HG03575 (cell line): ENCODE measurements around the gene BOC.

Experiments used
- ATAC-seq: cut with Tn5 transposase; IDR thresholded peaks from one replicate; pipeline ENCODE4 v1.9.1; 2021; ENCODE audit not compliant: unreplicated experiment, insufficient number of reproducible peaks, low FRiP score; ENCODE audit errors: extremely low read depth

The BOC gene

DNA sequence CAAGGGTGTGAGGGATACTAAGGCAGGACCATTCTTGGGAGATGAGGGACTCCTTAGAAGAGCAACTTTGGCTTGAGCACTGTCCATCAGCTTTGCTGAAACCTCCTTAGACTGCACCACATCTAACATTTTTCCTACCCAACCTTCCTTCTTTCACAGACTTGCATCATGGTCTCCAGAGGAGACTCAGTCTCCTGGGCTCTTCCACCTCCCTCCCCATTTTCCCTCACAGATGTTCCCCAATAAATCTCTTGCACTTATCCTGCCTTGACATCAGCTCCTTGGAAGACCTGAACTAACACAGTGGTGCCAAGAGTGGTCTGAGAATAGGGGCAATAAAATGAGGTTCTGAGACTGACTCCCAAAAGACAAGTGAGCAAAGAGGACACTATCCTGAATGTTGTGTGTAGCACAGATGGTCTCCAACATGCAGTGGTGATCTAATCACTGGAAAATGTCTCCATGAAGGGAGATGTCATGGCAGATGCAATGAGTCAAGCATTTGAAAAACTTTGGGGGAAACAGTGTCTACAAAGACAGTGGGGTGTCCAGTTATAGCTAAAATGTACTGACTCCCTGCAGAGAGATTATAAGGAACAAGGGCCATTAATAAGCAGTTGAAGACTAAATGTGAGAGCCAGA is 26.0 kb upstream of the BOC start:
- no peak for ATAC-seq

GRCh38 chr3:113186566-113186965 is 24.8 kb upstream of the BOC start:
- no peak for ATAC-seq

GRCh38 chr3:113193288-113193687 is 18.1 kb upstream of the BOC start:
- ATAC-seq, result no peak

GRCh38 chr3:113193719-113194118 is 17.6 kb upstream of the BOC start:
- no peak for ATAC-seq

DNA sequence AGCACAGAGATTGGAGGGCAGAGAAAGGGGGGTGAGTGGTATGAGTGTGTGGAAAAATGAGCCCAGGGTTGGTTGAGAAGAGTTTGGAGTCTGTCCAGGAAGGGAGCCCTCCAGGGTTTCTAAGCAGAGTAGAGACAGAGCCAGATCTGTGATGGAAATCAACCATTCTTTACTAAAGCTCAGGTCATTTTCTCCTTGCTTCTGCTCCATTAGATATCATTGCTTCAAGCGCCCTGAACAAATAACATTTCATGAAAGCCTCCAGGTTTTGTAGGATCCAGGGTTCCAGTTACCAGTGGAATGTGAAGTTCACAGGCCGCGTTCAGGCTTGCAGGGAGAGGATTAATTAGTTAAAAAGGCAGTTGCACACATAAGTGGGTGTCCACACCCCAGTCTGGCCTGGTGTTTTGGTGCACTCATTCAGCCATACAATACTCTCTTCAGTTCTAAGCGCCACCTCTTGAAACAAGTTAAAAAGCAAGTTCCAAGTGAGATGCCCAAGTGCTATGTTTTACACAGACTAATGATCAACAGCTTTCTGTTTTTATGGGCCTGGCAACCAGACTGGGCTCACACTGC is 16.4 kb upstream of the BOC start:
- no peak for ATAC-seq

- ATAC-seq, result no peak
Measured at GRCh38 chr3:113200351-113200750, 11.0 kb upstream of the BOC start.

GRCh38 chr3:113200946-113201345 is 10.4 kb upstream of the BOC start:
- ATAC-seq, result no peak

DNA sequence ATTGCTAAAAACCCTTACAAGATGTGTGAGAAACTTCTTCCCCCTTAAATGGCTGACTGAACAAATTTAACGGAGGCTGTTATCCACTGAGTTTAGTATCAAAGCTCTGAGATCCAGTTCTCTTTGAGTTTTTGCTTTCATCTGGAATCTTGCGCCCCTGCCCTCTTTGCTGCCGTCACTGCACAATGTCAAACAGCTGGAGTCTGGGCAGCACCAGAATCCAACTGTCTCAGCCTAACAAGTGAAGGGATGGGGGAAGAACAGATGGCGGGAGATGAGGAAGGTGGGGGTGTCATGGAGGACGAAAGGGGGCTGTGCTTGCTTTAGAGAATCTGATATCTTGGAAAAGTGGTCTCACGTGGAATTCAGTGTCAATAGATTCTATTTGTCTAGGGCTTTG is 7.0 kb upstream of the BOC start:
- ATAC-seq, result no peak

DNA sequence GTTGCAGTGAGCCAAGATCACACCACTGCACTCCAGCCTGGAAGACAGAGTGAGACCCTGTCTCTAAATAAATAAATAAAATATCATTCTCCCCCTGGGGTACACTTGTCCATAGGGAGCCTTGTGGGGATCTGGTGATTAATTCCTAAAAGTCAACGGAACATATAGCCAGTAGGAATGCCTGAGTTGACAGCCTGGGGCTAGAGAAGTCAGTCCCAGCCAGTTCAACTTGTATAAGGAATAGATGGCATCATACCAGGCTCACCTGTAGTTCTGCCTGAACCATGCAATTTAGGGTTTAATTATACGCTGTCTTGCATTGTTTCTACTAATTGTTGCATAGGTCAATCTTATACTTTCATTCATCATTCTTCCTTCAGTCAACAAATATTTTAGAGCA is 5.9 kb upstream of the BOC start:
- ATAC-seq, result no peak

GRCh38 chr3:113210604-113211329 is 590 bp upstream of the BOC start:
- ATAC-seq, result no peak

DNA sequence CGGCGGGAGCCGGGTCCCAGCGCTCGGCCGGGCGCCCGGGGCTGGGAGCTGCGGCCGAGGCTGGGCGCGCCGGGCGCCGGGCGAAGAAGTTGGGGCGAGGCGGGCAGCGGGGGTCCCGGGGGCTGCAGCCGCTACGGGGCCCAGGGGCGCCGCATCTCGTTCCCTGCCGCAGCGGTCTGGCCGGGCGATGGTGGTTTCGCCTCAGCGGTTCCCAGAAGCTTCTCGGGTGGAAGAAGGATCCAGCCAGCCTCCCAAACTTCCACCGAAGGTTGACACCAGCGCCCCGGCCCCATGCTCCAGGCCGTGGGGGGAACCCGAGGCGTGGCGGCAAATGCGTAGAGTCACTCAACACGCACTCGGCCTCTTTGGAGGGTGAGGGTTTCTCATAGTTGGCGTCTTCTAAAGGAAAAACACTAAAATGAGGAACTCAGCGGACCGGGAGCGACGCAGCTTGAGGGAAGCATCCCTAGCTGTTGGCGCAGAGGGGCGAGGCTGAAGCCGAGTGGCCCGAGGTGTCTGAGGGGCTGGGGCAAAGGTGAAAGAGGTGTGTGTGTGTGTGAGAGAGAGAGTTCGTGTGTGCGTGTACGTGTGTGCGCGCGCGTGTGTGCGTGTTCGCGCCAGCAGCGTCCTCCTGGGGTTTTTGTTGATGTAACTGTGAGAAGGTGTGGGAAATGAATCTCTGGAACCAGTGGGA is 940 bp downstream of the BOC start:
- ATAC-seq, result no peak

GRCh38 chr3:113212844-113213375 is 1.6 kb downstream of the BOC start:
- no peak for ATAC-seq

- ATAC-seq, result no peak
Measured at GRCh38 chr3:113213896-113214587, 2.7 kb downstream of the BOC start.

GRCh38 chr3:113214917-113215595 is 3.7 kb downstream of the BOC start:
- ATAC-seq, result no peak

- no peak for ATAC-seq
Measured at GRCh38 chr3:113216393-113216792, 5.0 kb downstream of the BOC start.

DNA sequence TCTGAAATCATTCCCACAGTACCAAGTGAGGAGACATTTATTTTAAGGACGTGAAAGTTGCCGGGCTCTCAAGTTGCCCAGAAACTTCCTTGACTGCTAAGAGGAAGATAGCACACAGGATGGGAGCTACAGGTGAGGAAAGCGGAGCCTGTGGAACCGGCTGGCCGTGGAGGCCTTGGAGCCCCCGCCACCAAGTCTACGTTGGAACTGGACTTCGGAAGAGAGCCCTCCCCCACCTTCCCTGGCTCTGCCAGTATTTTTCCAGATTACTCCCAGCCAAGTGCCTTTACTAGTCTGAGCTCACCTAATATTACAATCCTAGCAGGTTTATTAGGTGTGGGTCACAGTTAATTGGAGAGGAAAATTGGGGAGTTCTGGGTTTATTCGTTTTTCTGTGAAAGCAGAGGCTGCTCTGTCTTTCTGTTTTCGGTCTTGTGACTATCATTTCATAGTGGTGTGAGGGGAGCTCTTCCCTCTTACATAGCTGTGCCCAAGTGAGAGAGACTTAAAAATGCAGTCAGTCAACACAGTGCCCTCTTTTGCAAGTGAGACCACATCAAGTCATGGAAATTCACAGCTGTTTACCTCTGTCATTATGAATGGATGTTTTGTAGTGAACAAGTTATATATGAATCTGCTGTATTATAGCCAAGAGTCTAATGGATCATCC is 6.8 kb downstream of the BOC start:
- ATAC-seq, result no peak

DNA sequence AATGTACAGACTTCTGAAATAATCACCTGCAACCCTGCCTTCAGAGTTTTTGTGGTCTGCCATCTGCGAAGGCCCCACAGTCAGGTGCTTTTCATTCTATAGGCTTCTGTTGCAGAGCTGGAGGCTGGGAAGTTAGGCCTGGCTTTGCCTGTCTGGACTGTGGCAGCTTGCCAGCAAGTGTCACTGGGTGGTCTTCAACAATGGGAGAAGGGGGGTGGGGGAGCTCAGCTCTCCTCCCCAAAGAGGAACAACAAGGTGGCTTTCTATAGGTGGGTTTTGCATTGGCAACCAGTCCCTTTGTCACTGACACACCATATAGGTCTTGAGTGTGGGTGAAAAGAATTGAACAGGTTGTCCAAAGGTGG is 7.3 kb downstream of the BOC start:
- no peak for ATAC-seq

DNA sequence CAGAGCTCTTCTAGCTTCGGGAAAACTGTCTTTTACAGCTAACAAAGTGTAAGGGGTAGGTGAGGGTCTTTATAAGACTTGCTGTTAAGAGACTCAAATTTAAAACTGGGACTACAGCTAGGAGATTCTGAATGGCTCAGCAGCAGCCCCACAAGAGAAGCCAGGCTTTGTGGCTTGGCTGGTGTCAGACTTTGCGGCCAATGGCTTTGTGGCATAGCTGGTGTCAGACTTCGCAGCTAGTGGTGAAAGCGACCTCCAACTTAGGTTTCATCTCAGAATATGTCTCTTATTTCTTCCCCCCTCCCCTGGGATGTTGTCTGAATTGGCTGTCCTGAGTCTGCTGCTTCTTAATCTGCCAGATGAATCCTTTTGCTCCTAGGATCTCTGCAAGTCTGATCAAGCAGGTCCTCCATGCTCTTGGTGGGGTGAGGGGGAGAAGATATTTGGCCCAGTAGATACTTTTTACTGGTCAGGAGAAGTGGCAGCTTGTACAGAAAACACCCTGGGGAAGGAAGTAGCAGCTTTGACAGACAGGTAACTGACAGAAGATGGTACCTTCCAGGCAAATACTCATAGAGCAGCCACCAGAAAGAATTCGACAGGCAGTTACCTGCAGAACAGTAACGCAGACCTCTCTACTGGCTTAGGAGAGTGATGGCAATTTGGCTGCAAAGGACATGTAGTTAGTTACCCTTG is 8.4 kb downstream of the BOC start:
- ATAC-seq, result no peak
